CD14-positive monocyte (primary cell): ENCODE results near the gene SOS1. TPM values are rescaled to one million over a fixed set of nuclear protein-coding genes. Genes with fewer than 3 reads are reported as not detected.
A peak's percentile ranks its signal among the peaks of the same experiment; 100 is the strongest.

Experiments
- DNase-seq, 3 donors: peaks; one replicate each; pipeline ENCODE4 v3.0.0-alpha.2; 2011 to 2022
- H2AFZ ChIP-seq: 2 replicates; pipeline ENCODE4 v1.6.0; 2012; ENCODE audit warnings: mild to moderate bottlenecking, low read depth, low read length, inconsistent platforms; ENCODE audit not compliant: insufficient read depth, poor library complexity, severe bottlenecking
- H3K27ac ChIP-seq, 2 donors: 1 replicate in 1 of 2; 2 replicates in 1 of 2; pipeline ENCODE4 v1.5.1; 2012 to 2013; ENCODE audit warnings: low read length in 2 of 2, control low read depth in 1 of 2, inconsistent platforms in 1 of 2, low read depth in 1 of 2, mild to moderate bottlenecking in 1 of 2
- H3K27me3 ChIP-seq, 2 donors: one replicate each; pipeline versions ENCODE4 v1.6.0 to v1.6.1; 2011 to 2013; ENCODE audit warnings: low read length in 2 of 2; ENCODE audit not compliant: control insufficient read depth in 2 of 2, insufficient read depth in 2 of 2
- H3K36me3 ChIP-seq, 2 donors: replicated peaks in 1 of 2; 1 replicate in 1 of 2; 2 replicates in 1 of 2; pipeline versions ENCODE4 v1.5.1 to v1.6.1; 2012 to 2013; ENCODE audit warnings: low read length in 2 of 2, control low read depth in 1 of 2, inconsistent platforms in 1 of 2, mild to moderate bottlenecking in 1 of 2; ENCODE audit not compliant: insufficient read depth in 2 of 2, control insufficient read depth in 1 of 2
- H3K4me1 ChIP-seq, 2 donors: 1 replicate in 1 of 2; 2 replicates in 1 of 2; pipeline versions ENCODE4 v1.5.1 to v1.6.1; 2012 to 2013; ENCODE audit warnings: low read length in 2 of 2, control low read depth in 1 of 2, inconsistent platforms in 1 of 2, mild to moderate bottlenecking in 1 of 2, moderate library complexity in 1 of 2; ENCODE audit not compliant: insufficient read depth in 2 of 2, control insufficient read depth in 1 of 2
- H3K4me2 ChIP-seq: replicated peaks from 2 replicates; pipeline ENCODE3; 2012; ENCODE audit warnings: low read length, moderate library complexity, mild to moderate bottlenecking; ENCODE audit not compliant: poor library complexity, severe bottlenecking; ENCODE audit errors: extremely low read depth
- H3K4me3 ChIP-seq, 3 experiments: fragments of 200-600 bp in 1 of 3; sonication (generic) in 1 of 3; replicated peaks in 1 of 3; 1 replicate in 2 of 3; 2 replicates in 1 of 3; pipeline ENCODE4 v1.5.1; 2011 to 2013; ENCODE audit warnings: low read length in 3 of 3, mild to moderate bottlenecking in 3 of 3, control low read depth in 2 of 3, low read depth in 2 of 3, inconsistent platforms in 1 of 3, moderate library complexity in 1 of 3
- H3K79me2 ChIP-seq: 2 replicates; pipeline ENCODE4 v1.6.0; 2012; ENCODE audit warnings: mild to moderate bottlenecking, control low read depth, inconsistent platforms, low read length, moderate library complexity; ENCODE audit not compliant: insufficient read depth
- H3K9ac ChIP-seq: 2 replicates; pipeline ENCODE4 v1.6.0; 2017; ENCODE audit warnings: low read length, mild to moderate bottlenecking; ENCODE audit not compliant: insufficient read depth, poor library complexity, severe bottlenecking
- H3K9me3 ChIP-seq, 2 donors: replicated peaks in 1 of 2; 1 replicate in 1 of 2; 2 replicates in 1 of 2; pipeline versions ENCODE4 v1.5.1 to v1.6.1; 2012 to 2013; ENCODE audit warnings: low read length in 2 of 2, control low read depth in 1 of 2; ENCODE audit not compliant: control insufficient read depth in 1 of 2, insufficient read depth in 1 of 2
- H4K20me1 ChIP-seq: 2 replicates; pipeline ENCODE4 v1.6.0; 2012; ENCODE audit warnings: mild to moderate bottlenecking, low read length, control low read depth, moderate library complexity; ENCODE audit not compliant: insufficient read depth
- H3K27ac Mint-ChIP-seq, 7 donors: one replicate each; pipeline ENCODE4 v1.8.0; 2020; ENCODE audit warnings: mild to moderate bottlenecking in 7 of 7, mixed read lengths in 7 of 7, moderate library complexity in 6 of 7, inconsistent platforms in 2 of 7
- H3K27me3 Mint-ChIP-seq, 3 donors: one replicate each; pipeline ENCODE4 v1.8.0; 2021 to 2022; ENCODE audit warnings: low read depth in 3 of 3, mild to moderate bottlenecking in 3 of 3, mixed read lengths in 3 of 3, moderate library complexity in 3 of 3, inconsistent platforms in 1 of 3
- H3K36me3 Mint-ChIP-seq, 2 donors: one replicate each; pipeline ENCODE4 v1.8.0; 2020; ENCODE audit warnings: mixed read lengths in 2 of 2, inconsistent platforms in 1 of 2, mild to moderate bottlenecking in 1 of 2
- H3K4me1 Mint-ChIP-seq: one replicate; pipeline ENCODE4 v1.8.0; 2020; ENCODE audit warnings: mild to moderate bottlenecking, mixed read lengths
- H3K4me3 Mint-ChIP-seq, 2 donors: one replicate each; pipeline ENCODE4 v1.8.0; 2020; ENCODE audit warnings: mild to moderate bottlenecking in 2 of 2, mixed read lengths in 2 of 2, moderate library complexity in 1 of 2
- H3K9me3 Mint-ChIP-seq, 7 donors: one replicate each; pipeline ENCODE4 v1.8.0; 2020 to 2022; ENCODE audit warnings: mixed read lengths in 7 of 7, mild to moderate bottlenecking in 6 of 7, moderate library complexity in 6 of 7, inconsistent platforms in 2 of 7
- CTCF ChIP-seq: fragments of 200-600 bp; IDR thresholded peaks from one replicate; pipeline ENCODE4 v1.8.0; 2022; ENCODE audit warnings: antibody characterized with exemption, mild to moderate bottlenecking
- WGBS: methylation state at CpG from one replicate; pipeline ENCODE4 v1.1.5; 2013; ENCODE audit warnings: missing lambda C conversion rate; ENCODE audit not compliant: insufficient coverage; 5-methylcytosine and 5-hydroxymethylcytosine counted together
- intact Hi-C, 2 donors: fragments of 100-400 bp; cut with micrococcal nuclease; formaldehyde crosslinking; loops; one replicate each; pipeline versions ENCODE4 v1.15.0 to v1.15.1; 2023
- polyA plus RNA-seq, 3 donors: library from polyadenylated mRNA; depleted of rRNA in 1 of 3; unstranded in 2 of 3; stranded (reverse) in 1 of 3; fragments of 300-500 nt in 2 of 3; fragments of >200 nt in 1 of 3; fragmentation: Illumina TruSeq in 2 of 3; gene quantifications; 1 replicate in 2 of 3; 2 replicates in 1 of 3; pipeline ENCODE4 v1.2.3, GENCODE V29; 2012 to 2021

The SOS1 gene
- polyA plus RNA-seq, 3 donors = 5.3 to 15.6 (median 7.7) TPM

- Mint-ChIP-seq H3K4me1 (peaks cover 42% of the 10 kb centered on the region), H3K27ac (peak overlapping the region in 3 of 7 donors; percentile 2 to 25 (median 13)), H3K9me3 (peaks cover 0 to 1% (median 0%) of the 10 kb centered on the region in 7 donors), H3K27me3 (peaks cover 0 to 1% (median 0%) of the 10 kb centered on the region in 3 donors), H3K4me3 (no peak overlapping the region), H3K36me3 (peaks cover 11 to 14% of the 10 kb centered on the region in 2 donors)
- Histone ChIP-seq H3K36me3 (no peaks in the 10 kb centered on the region), H4K20me1 (peaks cover 95% of the 10 kb centered on the region), H3K9me3 (no peaks in the 10 kb centered on the region), H3K79me2 (peaks cover 94% of the 10 kb centered on the region), H3K4me2 (no peak overlapping the region), H3K4me1 (peaks cover 20 to 39% of the 10 kb centered on the region in 2 donors), H3K4me3 (no peak overlapping the region), H3K27ac (no peak overlapping the region), H3K27me3 (no peaks in the 10 kb centered on the region), H3K9ac (no peak overlapping the region), H2AFZ (no peak overlapping the region)
- intact Hi-C loops = no loop called here
- WGBS = 47% methylated on average over 3 of the region's 4 CpGs
- peak; percentile 13 to 20 (median 16) for DNase-seq
- TF ChIP-seq CTCF = no peak
Observed at GRCh38 chr2:39091543-39091942, 29.3 kb downstream of the SOS1 start.

- Histone ChIP-seq H3K79me2 (peaks cover 94% of the 10 kb centered on the region), H3K9me3 (no peaks in the 10 kb centered on the region), H3K27me3 (no peaks in the 10 kb centered on the region), H3K4me2 (no peak overlapping the region), H3K36me3 (no peaks in the 10 kb centered on the region), H4K20me1 (peaks cover 95% of the 10 kb centered on the region), H3K4me3 (no peak overlapping the region), H3K9ac (no peak overlapping the region), H3K4me1 (peaks cover 20 to 34% of the 10 kb centered on the region in 2 donors), H2AFZ (no peak overlapping the region), H3K27ac (no peak overlapping the region)
- TF ChIP-seq CTCF = no peak
- no peak for DNase-seq
- intact Hi-C loops = no loop called here
- H3K9me3 Mint-ChIP-seq = peaks cover 0 to 1% (median 0%) of the 10 kb centered on the region in 7 donors
- WGBS = 94% methylated on average over 3 of the region's 3 CpGs
- peaks cover 11 to 14% of the 10 kb centered on the region in 2 donors for H3K36me3 Mint-ChIP-seq
- H3K27ac Mint-ChIP-seq = peak overlapping the region in 3 of 7 donors; percentile 2 to 25 (median 13)
- peaks cover 39% of the 10 kb centered on the region for H3K4me1 Mint-ChIP-seq
- no peak overlapping the region for H3K4me3 Mint-ChIP-seq
- H3K27me3 Mint-ChIP-seq = peaks cover 0 to 1% (median 0%) of the 10 kb centered on the region in 3 donors
Observed at GRCh38 chr2:39091063-39091462, 29.8 kb downstream of the SOS1 start.
